Aorta (tissue), 5 donors: ENCODE data around the gene RABAC1. TPM values are rescaled to one million over a fixed set of nuclear protein-coding genes. Genes with fewer than 3 reads are reported as not detected.

ENCODE experiments used
- ATAC-seq: fragments of 200-7000 bp; cut with Tn5 transposase; one replicate; pipeline ENCODE4 v1.9.1; 2022; ENCODE audit warnings: moderate library complexity; ENCODE audit not compliant: low FRiP score
- DNase-seq, 2 donors: peaks; one replicate each; pipeline ENCODE4 v3.0.0-alpha.2; 2020
- H3K27ac ChIP-seq, 2 donors: one replicate each; pipeline ENCODE4 v1.5.1; 2013; ENCODE audit warnings: low read length in 2 of 2, mild to moderate bottlenecking in 2 of 2, moderate library complexity in 2 of 2, control low read depth in 1 of 2, inconsistent platforms in 1 of 2, low read depth in 1 of 2
- H3K27me3 ChIP-seq, 2 donors: one replicate each; pipeline ENCODE4 v1.6.1; 2013; ENCODE audit warnings: control low read depth in 1 of 2, low read length in 1 of 2, mild to moderate bottlenecking in 1 of 2, moderate library complexity in 1 of 2; ENCODE audit not compliant: insufficient read depth in 2 of 2, control insufficient read depth in 1 of 2
- H3K36me3 ChIP-seq, 2 donors: one replicate each; pipeline ENCODE4 v1.6.1; 2013; ENCODE audit warnings: control low read depth in 1 of 2, low read length in 1 of 2, mild to moderate bottlenecking in 1 of 2; ENCODE audit not compliant: insufficient read depth in 2 of 2, control insufficient read depth in 1 of 2
- H3K4me1 ChIP-seq, 2 donors: one replicate each; pipeline ENCODE4 v1.6.1; 2013; ENCODE audit warnings: low read length in 2 of 2, control low read depth in 1 of 2, mild to moderate bottlenecking in 1 of 2, moderate library complexity in 1 of 2; ENCODE audit not compliant: insufficient read depth in 2 of 2, control insufficient read depth in 1 of 2
- H3K4me3 ChIP-seq, 2 donors: one replicate each; pipeline ENCODE4 v1.5.1; 2013; ENCODE audit warnings: low read length in 2 of 2, control low read depth in 1 of 2, mild to moderate bottlenecking in 1 of 2
- H3K9me3 ChIP-seq: one replicate; pipeline ENCODE4 v1.6.1; 2013; ENCODE audit warnings: mild to moderate bottlenecking, low read length; ENCODE audit not compliant: control insufficient read depth
- WGBS, 2 donors: extraction: QIAGEN DNeasy Blood & Tissue Kit; methylation state at CpG; one replicate each; pipeline ENCODE4 v1.1.7; 2013; 5-methylcytosine and 5-hydroxymethylcytosine counted together
- intact Hi-C, 2 donors: fragments of 100-400 bp; cut with DNase I; formaldehyde crosslinking; loops; one replicate each; pipeline versions ENCODE4 v1.14.2 to v1.15.0; 2022
- long read RNA-seq, 2 donors: library from polyadenylated mRNA; unstranded; transcript quantifications; one replicate each; pipeline ENCODE4 v2.0.0, GENCODE V29; 2020 to 2021
- polyA plus RNA-seq, 2 donors: library from polyadenylated mRNA; stranded (reverse); fragments of 200-250 nt; gene quantifications; one replicate each; pipeline ENCODE4 v1.2.3, GENCODE V29; 2013
- total RNA-seq, 2 donors: library from RNA; stranded (reverse); fragmentation: NEBNext Ultra II Directional; extraction: Animal tissue kit (Norgen Biotek cat#: 25700); gene quantifications; one replicate each; pipeline ENCODE4 v1.2.1, GENCODE V29; 2021
- donor health status: healthy with polysubstance abuse.
- donor health status: Bipolar disorder and iron deficiency.
- donor health status: DM: no; HTN: no; CAD: no.
- donor health status: DM: no; HTN: no; CAD: no.
- donor health status: DM: yes; HTN: yes; CAD: no.

The RABAC1 gene, protein sequence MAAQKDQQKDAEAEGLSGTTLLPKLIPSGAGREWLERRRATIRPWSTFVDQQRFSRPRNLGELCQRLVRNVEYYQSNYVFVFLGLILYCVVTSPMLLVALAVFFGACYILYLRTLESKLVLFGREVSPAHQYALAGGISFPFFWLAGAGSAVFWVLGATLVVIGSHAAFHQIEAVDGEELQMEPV
- total RNA-seq: 100 to 1,000 TPM; 175 to 198 TPM
- 100 to 1,000 TPM; 223 to 376 TPM for polyA plus RNA-seq
- long read RNA-seq, donor 1, transcript RABAC1-201 (5 exons, 821 nt): major isoform, 112 of 134 reads
- long read RNA-seq, donor 1, partial matches to known transcripts: 4 of 134 reads
- long read RNA-seq, donor 1, other reads (novel, unspliced or antisense): 13 of 134 reads
- long read RNA-seq, donor 2, transcript RABAC1-201 (5 exons, 821 nt): major isoform, 115 of 133 reads
- long read RNA-seq, donor 2, partial matches to known transcripts: 7 of 133 reads
- long read RNA-seq, donor 2, other reads (novel, unspliced or antisense): 9 of 133 reads

DNA sequence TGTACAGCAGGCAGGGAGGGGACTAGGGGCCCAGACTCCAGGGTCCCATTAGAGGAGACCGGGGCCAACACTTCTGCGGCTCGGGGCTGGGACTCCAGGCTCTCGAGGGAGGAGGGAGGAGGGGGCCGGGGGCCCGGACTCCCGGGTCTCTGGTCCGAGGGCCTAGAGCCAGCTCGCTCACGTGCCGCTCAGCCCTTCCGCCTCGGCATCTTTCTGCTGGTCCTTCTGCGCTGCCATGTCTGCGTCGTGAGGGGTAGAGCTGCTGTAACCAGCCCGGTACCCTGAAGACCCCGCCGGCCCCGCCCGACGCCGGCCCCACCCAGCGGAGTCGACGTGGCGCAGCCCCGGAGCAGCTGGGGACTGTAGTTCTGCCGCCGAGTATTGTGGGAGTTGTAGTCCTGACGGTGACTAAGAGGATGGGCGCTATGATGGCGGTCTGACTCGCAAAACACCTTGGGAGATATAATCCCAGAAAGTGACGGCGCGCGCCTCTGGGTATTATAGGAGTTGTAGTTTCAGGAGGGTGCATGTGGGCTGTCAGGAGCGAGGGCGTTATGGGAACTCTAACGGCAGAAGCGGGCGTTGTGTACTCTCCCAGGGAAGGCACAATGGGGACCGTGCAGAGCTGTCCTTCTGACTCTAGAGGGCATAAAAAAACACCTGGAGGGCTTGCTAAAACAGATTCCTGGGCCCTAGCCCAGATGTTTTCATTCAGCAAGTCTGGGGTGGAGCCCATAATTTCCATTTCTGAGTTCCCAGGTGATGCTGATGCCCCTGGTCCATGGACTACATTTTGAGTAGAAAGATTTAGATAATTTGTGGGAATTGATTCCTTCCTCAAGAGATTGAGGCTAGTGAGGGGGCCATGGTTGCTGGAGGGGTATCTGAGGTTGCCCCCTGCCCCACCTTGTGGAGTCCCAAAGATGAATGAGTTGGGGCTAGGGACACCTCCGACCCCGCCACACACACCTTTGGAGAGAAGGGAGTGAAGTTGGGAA lies at the start of gene RABAC1:
Gene RABAC1, minus strand, starts transcription at position 266 of the 998 bp plus-strand sequence. Its CDS starts 29 bp downstream, at position 237.
- intact Hi-C loops: loop anchor here (2.0 to 10.0 kb wide), 3 partner anchors 75 to 101 kb away; partner anchors contain the start of gene ARHGEF1 (in 2 of the 2)
- DNase-seq (peak; percentile 93 to 95), ATAC-seq (peak; percentile 95)
- Histone ChIP-seq H3K4me1 (no peaks in the 10 kb centered on the region), H3K36me3 (peaks cover 0 to 3% of the 10 kb centered on the region in 2 donors), H3K27me3 (no peaks in the 10 kb centered on the region), H3K9me3 (no peaks in the 10 kb centered on the region), H3K27ac (peak within 1 kb of the TSS; percentile 43 to 71), H3K4me3 (peak within 1 kb of the TSS; percentile 82 to 89)
- 5% methylated on average over 46 of the region's 46 CpGs for WGBS, 2 donors

DNA sequence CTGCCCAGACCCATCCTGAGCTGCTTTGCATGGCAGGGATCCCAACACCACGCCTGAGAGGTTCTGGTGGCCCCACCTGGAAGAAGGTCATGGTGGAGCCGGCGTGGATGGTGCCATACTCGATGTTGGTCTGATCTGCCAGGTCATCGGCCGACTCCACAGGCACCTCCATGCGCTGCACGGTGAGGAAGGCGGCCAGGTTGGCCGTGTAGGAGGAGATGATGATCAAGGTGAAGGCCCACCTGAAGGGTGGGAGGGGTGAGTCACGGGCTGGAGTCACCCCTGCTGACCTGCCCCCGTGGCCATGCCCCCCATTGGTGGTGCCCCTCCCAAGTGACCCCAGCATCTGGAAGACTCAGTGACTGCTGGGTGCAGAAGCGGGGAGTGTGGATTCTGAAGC lies 47.4 kb upstream of the RABAC1 start:
- peaks cover 0 to 8% of the 10 kb centered on the region in 2 donors for H3K36me3 ChIP-seq
- DNase-seq (no peak), ATAC-seq (no peak)
- intact Hi-C loops: no loop called here
- H3K27me3 ChIP-seq: no peaks in the 10 kb centered on the region
- H3K4me1 ChIP-seq: no peaks in the 10 kb centered on the region
- H3K27ac ChIP-seq: no peak overlapping the region
- 92% methylated on average over 13 of the region's 13 CpGs for WGBS, 2 donors
- H3K9me3 ChIP-seq: no peaks in the 10 kb centered on the region
- H3K4me3 ChIP-seq: no peak overlapping the region

DNA sequence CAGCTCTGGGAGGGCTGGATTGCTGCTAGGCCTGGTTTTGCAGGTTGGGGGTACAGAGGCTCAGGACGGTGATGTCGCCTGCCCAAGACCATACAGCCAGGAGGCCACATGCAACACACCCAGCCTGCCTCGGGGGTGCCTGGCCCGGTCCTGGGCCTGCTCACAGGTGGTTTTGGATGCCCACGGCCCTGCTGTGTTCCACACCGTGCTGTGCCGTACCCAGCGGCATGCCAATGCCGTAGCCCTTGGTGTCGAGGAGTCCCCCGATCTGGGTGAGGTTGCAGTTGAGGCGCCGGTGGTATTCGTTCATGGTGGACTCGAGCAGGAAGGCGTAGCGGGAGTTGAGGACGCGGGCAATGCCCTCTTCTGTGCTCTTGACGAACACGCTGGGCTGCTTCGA lies 46.4 kb upstream of the RABAC1 start:
- DNase-seq: no peak
- Histone ChIP-seq H3K27ac (no peak overlapping the region), H3K4me1 (no peaks in the 10 kb centered on the region), H3K4me3 (no peak overlapping the region), H3K9me3 (no peaks in the 10 kb centered on the region), H3K27me3 (no peaks in the 10 kb centered on the region), H3K36me3 (peaks cover 0 to 6% of the 10 kb centered on the region in 2 donors)
- no peak for ATAC-seq
- intact Hi-C loops: no loop called here
- 95 to 96% methylated on average over 22 of the region's 22 CpGs for WGBS, 2 donors

DNA sequence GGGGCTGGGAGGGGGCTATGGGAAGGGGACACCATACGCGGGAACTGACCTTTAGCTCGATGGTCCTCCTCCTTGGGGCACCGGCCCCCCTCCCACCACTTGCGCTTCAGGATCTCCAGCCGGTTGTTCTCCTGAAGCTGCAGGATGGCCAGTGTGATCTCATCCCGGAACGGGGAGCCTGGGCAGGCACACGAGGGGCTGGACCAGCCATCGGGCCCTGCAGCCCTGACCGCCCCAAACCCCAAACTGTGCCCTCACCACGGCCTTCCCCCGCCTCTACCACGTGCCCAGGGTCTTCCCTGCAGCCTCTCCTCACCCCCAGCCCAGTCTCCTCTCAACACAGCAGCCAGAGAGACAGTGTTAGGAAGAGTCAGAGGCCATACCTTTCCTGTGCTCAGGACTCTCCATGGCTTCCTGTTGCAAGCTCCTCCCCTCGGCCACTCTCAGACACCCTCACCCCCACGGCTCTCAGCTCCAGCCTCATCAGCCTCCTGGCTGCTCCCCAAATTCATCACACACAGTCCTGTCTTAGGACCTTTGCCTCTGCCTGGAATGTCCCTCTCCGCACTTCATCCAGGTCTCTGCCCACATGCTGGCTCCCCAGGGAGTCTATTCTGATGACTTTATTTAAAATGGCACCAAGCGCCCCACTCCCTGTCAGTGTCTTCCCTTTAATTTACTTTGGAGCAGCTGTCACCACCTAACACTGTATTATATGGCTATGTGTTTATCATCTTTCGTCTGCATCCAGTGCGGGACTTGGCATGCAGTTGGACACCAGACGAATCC lies 44.6 kb upstream of the RABAC1 start:
- no peak for ATAC-seq
- Histone ChIP-seq H3K9me3 (no peaks in the 10 kb centered on the region), H3K27ac (no peak overlapping the region), H3K36me3 (peaks cover 0 to 6% of the 10 kb centered on the region in 2 donors), H3K4me3 (no peak overlapping the region), H3K4me1 (no peaks in the 10 kb centered on the region), H3K27me3 (peaks cover 0 to 1% of the 10 kb centered on the region in 2 donors)
- DNase-seq: no peak
- intact Hi-C loops: no loop called here
- WGBS, 2 donors: 83 to 85% methylated on average over 21 of the region's 21 CpGs

DNA sequence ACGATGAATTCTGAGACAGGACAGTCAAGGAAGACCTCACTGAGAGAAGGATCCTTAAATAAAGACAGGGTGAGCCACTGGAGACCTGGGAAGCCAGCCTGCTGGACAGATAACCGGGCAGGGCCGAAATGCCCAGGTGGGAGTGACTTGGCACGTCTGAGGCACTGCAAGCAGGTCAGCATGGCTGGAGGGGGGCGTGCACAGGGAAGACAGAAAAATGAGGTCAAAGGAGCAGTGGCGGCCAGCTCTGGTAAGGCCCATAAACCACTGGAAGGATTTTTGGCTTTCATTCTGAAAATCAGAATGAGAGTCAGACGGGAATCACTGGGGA lies 40.7 kb upstream of the RABAC1 start:
- intact Hi-C loops: no loop called here
- no peak for ATAC-seq
- WGBS, 2 donors: 75 to 83% methylated on average over 7 of the region's 7 CpGs

DNA sequence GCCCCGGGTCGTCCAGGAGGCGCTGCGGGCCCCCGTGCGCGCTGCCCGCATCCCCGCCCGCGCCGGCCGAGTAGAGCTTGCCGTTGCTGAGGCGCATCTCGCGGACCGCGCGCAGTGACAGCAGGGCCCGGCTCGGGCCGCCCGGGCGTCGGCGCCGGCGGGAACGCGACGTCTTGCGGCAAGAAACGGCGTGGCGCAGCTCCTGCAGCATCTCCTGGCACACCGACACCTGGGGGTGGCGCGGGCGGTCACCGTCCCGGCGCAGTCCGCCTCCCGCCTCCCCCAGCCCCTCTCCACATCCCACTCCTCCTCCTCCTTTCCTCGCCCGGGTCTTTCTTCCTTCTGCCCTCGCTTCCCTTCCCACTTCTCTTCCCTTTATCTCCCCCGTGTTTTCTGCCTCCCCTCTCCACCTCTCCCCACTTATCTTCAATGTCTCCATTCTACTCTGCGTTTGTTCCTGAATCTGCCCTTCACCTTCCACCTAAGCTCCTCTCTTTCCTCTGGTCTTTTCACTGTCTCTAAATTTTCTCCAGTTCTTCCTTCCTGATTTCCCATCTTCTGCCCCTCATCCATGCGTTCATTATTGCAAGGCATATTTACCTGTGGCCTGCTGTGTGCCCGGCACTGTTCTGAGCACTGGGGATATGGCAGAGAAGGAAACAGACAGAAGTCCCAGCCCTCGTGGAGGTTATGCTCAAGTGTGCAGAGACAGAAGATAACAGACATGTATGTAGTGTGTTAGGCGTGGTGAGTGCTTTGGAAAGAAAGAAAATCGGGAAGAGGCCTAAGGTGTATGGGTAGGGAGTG lies 40.2 kb upstream of the RABAC1 start:
- no peak overlapping the region for H3K27ac ChIP-seq
- DNase-seq (no peak), ATAC-seq (no peak)
- H3K4me1 ChIP-seq: no peaks in the 10 kb centered on the region
- peaks cover 3% of the 10 kb centered on the region for H3K9me3 ChIP-seq
- H3K4me3 ChIP-seq: no peak overlapping the region
- no peaks in the 10 kb centered on the region for H3K36me3 ChIP-seq
- 14 to 19% methylated on average over 35 to 55 of the region's 55 CpGs for WGBS, 2 donors
- peaks cover 0 to 3% of the 10 kb centered on the region in 2 donors for H3K27me3 ChIP-seq
- intact Hi-C loops: no loop called here

More for the DNA sequence above, 40.7 kb upstream of the RABAC1 start:
- Histone ChIP-seq H3K4me1 (no peaks in the 10 kb centered on the region), H3K36me3 (no peaks in the 10 kb centered on the region), H3K27me3 (peaks cover 0 to 3% of the 10 kb centered on the region in 2 donors), H3K27ac (no peak overlapping the region), H3K9me3 (peaks cover 3% of the 10 kb centered on the region), H3K4me3 (no peak overlapping the region)
- DNase-seq: no peak

DNA sequence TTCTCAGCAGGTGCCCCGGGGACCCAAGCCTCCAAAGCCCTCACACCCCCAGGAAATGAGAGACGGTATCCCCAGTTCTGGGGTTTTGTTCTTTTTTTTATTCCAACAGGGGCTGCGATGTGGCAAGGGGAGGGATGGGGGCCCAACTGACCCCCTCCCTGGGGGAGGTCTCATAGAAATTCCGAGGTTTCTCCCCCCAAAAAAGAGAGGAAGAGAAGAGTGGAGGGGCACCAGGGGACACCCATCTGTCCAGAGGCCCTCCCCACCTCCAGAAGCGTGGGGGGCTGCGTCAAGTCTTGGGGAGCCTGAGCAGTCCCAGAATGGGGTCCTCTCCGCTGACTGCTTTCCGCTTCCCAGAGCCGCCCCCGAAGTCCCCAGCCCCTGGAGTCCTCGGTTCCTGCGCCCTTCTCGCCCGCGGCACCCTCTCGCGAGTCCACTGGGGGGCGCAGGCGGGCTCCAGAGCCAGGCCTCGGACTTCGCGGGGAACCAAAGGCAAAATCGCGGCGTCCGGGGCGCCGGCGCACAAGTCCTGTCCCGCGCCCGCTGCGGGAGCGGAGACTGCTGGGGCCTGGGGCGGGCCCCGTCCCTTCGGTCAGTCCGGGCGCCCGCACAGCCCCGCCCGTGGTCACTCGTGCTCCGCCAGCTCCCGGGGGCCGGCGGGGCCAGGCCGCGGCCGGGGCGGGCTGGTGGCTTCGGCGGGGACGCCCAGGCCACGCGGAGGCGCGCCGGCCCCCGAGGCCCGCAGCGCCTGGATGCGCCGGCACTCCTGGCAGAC lies 39.3 kb upstream of the RABAC1 start:
- Histone ChIP-seq H3K4me3 (no peak overlapping the region), H3K4me1 (no peaks in the 10 kb centered on the region), H3K36me3 (no peaks in the 10 kb centered on the region), H3K9me3 (peaks cover 3% of the 10 kb centered on the region), H3K27me3 (peaks cover 0 to 3% of the 10 kb centered on the region in 2 donors), H3K27ac (no peak overlapping the region)
- DNase-seq: no peak
- intact Hi-C loops: no loop called here
- 5 to 6% methylated on average over 40 to 64 of the region's 64 CpGs for WGBS, 2 donors
- no peak for ATAC-seq
